Erythroblast (primary cell): ENCODE results near the gene SNX3.
"Not testable (repeated sequence)": the region's sequence is repeated elsewhere in the genome, so short reads cannot be mapped to it uniquely, and the experiment has no call there.

Experiments
- DNase-seq, 2 experiments: peaks; one replicate each; lab custom pipeline; 2025; lab: John Stamatoyannopoulos, UW
- GATA1 ChIP-seq: IDR thresholded peaks from 2 replicates; pipeline ENCODE4 v1.6.1; 2011; ENCODE audit warnings: low read depth, mild to moderate bottlenecking, control low read depth, low read length, moderate library complexity
- POLR2A ChIP-seq: IDR thresholded peaks from 2 replicates; pipeline ENCODE4 v1.6.1; 2011; ENCODE audit warnings: mild to moderate bottlenecking, low read length

Gene SNX3

GRCh38 chr6:108247965-108248536, 12.8 kb downstream of the SNX3 start:
- TF ChIP-seq GATA1 (no peak), POLR2A (no peak)
- DNase-seq, result no peak

- DNase-seq, result not testable (repeated sequence)
Measured at GRCh38 chr6:108245095-108245494, 15.7 kb downstream of the SNX3 start.

GRCh38 chr6:108243836-108244235, 17.0 kb downstream of the SNX3 start:
- no peak for DNase-seq
- TF ChIP-seq POLR2A, result no peak
- no peak for TF ChIP-seq GATA1

GRCh38 chr6:108242721-108243120, 18.1 kb downstream of the SNX3 start:
- DNase-seq, result no peak
- TF ChIP-seq GATA1 (no peak), POLR2A (no peak)

GRCh38 chr6:108242259-108242658, 18.6 kb downstream of the SNX3 start:
- DNase-seq, result peak in 1 of 2 experiments; percentile 2
- no peak for TF ChIP-seq GATA1

GRCh38 chr6:108238322-108238721, 22.5 kb downstream of the SNX3 start:
- TF ChIP-seq POLR2A (no peak), GATA1 (no peak)
- no peak for DNase-seq

GRCh38 chr6:108236791-108237190, 24.0 kb downstream of the SNX3 start:
- TF ChIP-seq POLR2A (no peak), GATA1 (no peak)
- no peak for DNase-seq

- DNase-seq, result peak; percentile 32 to 73
- TF ChIP-seq POLR2A (no peak), GATA1 (no peak)
Measured at GRCh38 chr6:108235127-108235526, 25.7 kb downstream of the SNX3 start.

GRCh38 chr6:108228416-108228815, 32.4 kb downstream of the SNX3 start:
- peak; percentile 73 to 80 for DNase-seq
- no peak for TF ChIP-seq POLR2A
- TF ChIP-seq GATA1, result no peak

- no peak for TF ChIP-seq GATA1
- TF ChIP-seq POLR2A, result no peak
- DNase-seq, result no peak
Measured at GRCh38 chr6:108227290-108227689, 33.5 kb downstream of the SNX3 start.

- peak in 1 of 2 experiments; percentile 10 for DNase-seq
- TF ChIP-seq POLR2A (no peak), GATA1 (no peak)
Measured at GRCh38 chr6:108222504-108222903, 38.3 kb downstream of the SNX3 start.

- no peak for DNase-seq
- TF ChIP-seq POLR2A, result no peak
- TF ChIP-seq GATA1, result no peak
Measured at GRCh38 chr6:108222064-108222463, 38.8 kb downstream of the SNX3 start.

GRCh38 chr6:108211671-108212070, 49.2 kb downstream of the SNX3 start:
- no peak for DNase-seq
- TF ChIP-seq GATA1, result no peak

GRCh38 chr6:108210556-108210955, 50.3 kb downstream of the SNX3 start:
- TF ChIP-seq POLR2A, result no peak
- TF ChIP-seq GATA1, result no peak
- DNase-seq, result no peak

GRCh38 chr6:108209738-108210137, 51.1 kb downstream of the SNX3 start:
- no peak for TF ChIP-seq POLR2A
- TF ChIP-seq GATA1, result no peak
- no peak for DNase-seq
